GM18951 (cell line): ENCODE measurements around the gene BAHCC1.
A peak's percentile ranks its signal among the peaks of the same experiment; 100 is the strongest.
"Not testable (repeated sequence)": the region's sequence is repeated elsewhere in the genome, so short reads cannot be mapped to it uniquely, and the experiment has no call there.

Experiments
- POLR2A ChIP-seq: IDR thresholded peaks from 4 replicates; pipeline ENCODE4 v1.6.1; 2011; ENCODE audit warnings: mild to moderate bottlenecking; ENCODE audit not compliant: insufficient read length, insufficient read depth; ENCODE audit errors: extremely low read depth
- in situ Hi-C: fragments of 300-500 bp; cut with MboI; formaldehyde crosslinking; loops from one replicate; pipeline ENCODE4 v1.12.0; 2022; ENCODE audit warnings: low sequenced_read_pairs, mixed read lengths, inconsistent platforms; ENCODE audit not compliant: unreplicated experiment

The BAHCC1 gene

DNA sequence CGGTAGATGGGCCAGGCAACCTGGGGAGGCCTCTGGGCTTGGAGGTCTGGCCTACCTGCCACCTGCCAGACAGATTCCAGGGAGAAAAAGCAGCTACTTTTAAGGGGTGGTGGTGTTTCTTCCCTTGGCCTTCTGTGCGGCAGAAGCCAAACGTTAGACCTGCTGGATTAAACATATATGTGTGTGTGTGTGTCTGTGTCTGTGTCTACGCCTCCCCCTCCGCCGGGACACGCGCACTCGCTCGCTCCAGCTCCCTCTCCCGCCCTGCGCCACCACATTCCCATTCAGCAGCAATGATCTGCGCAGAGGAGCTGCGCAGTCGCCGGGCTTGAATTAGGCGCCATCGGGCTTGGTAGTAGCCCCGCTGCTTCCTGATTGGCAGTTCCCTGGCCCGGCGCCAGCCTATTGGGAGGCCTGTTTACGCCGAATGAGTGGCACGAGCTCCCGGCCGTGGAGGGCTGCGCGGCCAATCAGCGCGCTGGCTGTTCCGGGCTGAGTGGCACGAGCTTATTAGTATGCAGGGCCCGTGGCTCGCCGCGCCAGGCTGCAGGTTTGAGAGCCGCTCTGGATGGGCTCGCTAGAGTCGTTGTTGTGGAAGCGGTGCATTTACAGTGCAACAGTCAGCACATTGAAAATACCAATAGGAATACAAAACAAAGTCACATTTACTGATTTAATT lies at the start of gene BAHCC1:
BAHCC1 (plus strand) TSS at position 537 of the 679 bp plus-strand sequence. CDS start 4,283 bp downstream, outside the sequence.
- in situ Hi-C loops = no loop called here

DNA sequence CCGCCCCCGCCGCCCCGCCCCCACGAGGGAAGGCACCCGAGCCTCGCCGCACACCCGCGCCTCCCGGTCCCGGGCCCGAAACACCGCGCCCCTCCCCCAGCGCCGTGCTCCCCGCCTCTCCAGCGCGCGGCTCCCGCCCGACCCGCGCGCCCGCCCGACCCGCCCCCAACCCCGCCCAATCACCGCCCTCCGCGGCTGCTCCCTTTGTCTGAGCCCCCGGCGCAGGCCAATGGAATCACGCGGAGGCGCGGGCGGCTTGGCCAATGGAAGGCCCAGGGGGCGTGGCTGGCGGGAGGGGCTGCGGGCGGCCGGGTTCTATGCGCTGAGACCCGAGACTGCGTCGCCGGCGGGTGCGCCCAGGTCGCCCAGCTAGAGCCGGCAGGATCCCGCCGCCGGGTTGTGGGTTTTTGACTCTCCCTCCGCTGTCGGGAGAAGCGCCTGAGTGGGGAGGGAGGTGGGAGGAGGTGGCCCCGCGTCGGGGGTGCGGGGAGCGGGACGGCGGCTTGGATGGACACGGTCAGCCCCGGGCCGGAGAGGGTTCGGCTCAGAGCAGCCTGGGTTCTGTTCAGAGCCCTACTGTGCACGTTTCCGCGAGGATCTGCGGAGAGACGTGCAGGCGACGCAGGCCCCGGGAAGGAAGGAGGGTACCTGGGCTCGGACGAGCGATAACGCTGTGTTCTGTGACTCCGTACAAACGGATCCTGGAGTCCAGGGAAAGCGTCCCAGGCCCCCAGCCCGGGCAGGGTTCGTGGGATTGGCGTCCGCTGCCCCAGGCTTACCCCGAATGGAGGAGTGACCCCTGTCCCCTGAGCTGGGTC lies 49.0 kb upstream of the BAHCC1 start:
- TF ChIP-seq POLR2A = peak; percentile 33
- in situ Hi-C loops = no loop called here

More for the DNA sequence above, at the start of gene BAHCC1:
- TF ChIP-seq POLR2A = peak; percentile 28

DNA sequence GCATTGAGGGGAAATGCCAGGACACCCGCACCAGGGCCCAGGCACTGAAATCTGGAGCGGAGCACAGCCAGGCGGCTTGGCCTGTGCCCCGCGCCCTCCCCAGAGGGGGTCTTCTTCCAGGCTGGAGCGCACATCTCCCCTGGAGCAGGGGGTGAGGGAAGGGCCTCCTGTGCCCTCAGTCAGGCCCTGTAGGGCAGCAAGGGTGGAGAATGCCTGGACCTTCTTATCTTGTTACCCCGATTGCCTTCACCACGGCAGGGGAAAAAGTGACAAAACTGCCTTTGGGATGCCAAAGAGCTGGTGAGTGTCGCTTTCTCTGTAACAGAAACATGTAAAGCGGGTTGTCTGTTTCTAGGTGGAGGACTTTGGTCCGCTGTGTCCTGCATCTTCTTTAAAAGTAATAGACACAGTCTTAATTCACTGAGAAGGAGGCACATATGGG lies 48.3 kb upstream of the BAHCC1 start:
- in situ Hi-C loops = no loop called here
- no peak for TF ChIP-seq POLR2A

DNA sequence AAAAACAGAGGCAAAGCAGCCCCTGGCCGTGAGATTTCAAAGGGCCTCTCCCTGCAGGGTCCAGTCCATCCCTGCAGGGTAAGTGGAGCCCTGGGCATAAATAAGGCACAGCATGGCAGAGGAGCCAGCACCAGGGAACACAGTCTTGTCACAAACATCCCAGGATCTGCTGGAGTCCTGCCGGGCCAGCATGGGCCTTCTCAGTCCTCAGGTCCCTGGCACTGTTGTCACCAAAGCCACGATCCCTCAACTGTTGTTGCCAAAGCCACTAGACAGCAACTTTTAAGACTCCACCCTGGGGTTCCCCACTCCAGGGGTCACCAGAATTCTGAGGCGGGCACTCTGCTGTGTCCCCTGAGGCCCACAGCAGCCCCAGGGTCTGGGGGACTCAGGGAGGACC lies 47.8 kb upstream of the BAHCC1 start:
- in situ Hi-C loops = no loop called here
- TF ChIP-seq POLR2A = no peak

DNA sequence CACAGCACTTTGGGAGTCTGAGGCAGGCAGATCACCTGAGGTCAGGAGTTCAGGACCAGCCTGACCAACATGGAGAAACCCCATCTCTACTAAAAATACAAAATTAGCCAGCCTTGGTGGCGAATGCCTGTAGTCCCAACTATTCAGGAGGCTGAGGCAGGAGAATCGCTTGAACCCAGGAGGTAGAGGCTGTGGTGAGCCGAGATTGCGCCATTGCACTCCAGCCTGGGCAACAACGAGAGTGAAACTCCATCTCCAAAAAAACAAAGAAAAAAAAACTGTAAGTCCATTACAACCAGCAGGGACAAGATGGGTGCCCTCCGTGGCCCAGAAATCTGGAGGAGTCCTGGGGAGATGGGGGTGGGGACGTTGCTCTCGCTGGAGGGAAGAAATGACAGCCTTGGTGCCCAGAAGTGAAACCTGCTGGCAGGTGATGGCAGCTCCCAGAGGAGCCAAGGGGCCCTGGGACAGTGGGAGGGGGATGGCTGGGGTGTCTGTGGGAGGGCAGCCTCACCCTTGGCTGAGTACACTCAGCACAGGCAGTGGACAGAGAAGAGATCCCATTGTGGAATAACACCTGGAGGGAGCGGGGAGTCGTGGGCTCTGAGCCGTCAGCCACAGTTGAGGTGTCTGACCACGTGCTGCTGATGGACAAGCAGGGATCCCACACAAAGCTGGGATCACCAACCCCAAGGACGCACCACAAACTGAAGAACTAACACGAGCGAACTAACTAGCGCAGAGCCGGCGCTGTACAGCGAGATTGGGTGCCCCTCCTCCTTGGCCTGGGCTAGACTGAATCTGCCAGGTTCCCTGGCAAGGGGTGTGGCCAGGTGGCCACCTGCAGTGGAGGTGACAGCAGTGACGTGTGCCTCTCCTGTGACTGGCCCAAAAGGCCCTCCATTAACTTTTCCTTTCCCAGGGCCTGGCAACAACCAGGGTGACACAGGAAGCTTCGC lies 46.9 kb upstream of the BAHCC1 start:
- in situ Hi-C loops = no loop called here
- no peak for TF ChIP-seq POLR2A

DNA sequence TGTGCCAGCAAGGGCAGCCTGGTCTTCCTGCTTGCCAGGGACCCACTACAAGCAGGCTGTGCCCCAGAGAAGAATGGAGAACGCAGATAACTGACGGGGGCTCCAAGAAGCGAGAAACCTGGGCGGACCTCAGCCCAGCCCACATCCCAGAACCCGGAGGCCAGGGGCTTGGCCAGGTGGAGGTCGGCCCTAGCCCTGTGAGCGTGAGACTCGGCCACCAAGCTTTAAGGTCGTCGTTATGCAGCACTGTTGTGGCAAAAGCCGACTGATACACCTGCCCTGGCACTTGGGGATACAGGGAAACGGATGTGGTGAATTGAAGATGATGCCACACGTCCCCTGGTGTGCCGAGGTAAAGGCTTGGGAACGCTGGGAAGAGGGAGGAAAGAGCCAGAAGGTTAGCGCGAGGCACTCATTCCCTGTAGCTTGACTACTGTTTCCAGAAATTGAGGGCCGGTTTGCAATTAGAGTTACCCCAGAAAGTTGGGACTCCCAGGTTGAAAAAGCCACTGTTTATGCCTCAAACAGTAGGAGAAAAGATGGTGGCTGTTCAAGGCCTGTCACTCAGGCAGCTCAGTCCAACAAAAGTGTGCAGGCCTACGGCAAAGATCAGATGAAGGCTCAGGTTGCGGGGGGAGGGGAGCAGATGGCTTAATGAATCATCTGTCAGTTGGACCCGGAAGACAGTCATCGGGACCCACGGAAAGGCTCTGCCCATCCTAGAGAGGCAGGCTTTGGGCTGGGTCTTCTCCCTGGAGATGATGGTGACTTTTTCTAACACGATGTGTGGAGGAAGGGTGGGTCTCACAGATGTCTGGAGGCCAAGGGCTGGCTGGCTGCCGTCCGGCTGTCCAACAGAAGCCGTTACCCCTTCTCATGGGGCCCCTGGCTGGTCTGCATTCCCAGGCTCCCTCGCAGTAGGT lies 45.6 kb upstream of the BAHCC1 start:
- in situ Hi-C loops = no loop called here
- TF ChIP-seq POLR2A = no peak

DNA sequence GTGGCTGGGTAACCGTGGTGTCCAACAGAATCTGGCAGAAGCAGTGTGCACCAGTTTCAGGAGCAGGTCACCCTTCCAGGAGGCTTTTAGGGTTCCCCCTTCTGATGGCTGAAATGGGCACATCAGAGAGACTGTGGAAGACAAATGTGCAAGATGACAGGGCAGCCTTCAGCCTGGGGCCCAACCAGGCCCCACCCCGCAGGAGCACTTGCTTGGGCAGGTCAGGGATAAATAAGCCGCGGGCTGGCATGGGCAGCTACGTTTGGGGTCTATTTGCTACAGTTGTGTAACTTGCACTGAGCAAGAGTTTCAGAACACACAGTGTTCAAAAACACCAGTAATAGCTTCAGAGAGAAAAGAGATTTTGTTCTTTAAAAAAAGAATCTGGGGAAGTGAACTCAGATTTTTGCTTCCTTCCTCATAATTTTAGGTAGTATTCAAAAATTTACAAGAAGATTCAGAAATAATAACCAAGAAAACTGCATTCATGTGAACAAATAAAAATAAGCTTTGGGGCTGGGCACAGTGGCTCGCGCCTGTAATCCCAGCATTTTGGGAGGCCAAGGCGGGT lies 44.9 kb upstream of the BAHCC1 start:
- TF ChIP-seq POLR2A = no peak
- in situ Hi-C loops = no loop called here

DNA sequence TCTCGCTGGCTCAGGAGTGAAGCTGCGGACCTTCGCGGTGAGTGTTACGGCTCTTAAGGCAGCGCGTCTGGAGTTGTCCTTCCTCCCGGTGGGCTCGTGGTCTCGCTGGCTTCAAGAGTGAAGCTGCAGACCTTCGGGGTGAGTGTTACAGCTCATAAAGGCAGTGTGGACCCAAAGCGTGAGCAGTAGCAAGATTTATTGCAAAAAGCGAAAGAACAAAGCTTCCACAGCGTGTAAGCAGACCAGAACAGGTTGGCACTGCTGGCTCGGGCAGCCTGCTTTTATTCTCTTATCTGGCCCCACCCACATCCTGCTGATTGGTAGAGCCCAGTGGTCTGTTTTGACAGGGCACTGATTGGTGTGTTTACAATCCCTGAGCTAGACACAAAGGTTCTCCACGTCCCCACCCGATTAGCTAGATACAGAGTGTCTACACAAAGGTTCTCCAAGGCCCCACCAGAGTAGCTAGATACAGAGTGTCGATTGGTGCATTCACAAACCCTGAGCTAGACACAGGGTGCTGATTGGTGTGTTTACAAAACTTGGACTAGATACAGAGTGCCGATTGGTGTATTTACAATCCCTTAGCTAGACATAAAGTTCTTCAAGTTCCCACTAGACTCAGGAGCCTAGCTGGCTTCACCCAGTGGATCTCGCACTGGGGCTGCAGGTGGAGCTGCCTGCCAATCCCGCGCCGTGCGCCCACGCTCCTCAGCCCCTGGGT lies 43.8 kb upstream of the BAHCC1 start:
- in situ Hi-C loops = not testable (repeated sequence)

DNA sequence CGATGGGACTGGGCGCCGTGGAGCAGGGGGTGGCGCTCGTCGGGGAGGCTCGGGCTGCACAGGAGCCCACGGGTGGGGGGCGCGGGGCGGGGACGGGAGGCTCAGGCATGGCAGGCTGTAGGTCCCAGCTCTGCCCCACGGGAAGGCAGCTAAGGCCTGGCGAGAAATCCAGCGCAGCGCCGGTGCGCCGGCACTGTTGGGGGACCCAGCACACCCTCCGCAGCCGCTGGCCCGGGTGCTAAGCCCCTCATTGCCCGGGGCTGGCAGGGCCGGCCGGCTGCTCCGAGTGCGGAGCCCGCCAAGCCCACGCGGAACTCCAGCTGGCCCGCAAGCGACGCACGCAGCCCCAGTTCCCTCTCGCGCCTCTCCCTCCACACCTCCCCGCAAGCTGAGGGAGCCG lies 43.2 kb upstream of the BAHCC1 start:
- in situ Hi-C loops = not testable (repeated sequence)

DNA sequence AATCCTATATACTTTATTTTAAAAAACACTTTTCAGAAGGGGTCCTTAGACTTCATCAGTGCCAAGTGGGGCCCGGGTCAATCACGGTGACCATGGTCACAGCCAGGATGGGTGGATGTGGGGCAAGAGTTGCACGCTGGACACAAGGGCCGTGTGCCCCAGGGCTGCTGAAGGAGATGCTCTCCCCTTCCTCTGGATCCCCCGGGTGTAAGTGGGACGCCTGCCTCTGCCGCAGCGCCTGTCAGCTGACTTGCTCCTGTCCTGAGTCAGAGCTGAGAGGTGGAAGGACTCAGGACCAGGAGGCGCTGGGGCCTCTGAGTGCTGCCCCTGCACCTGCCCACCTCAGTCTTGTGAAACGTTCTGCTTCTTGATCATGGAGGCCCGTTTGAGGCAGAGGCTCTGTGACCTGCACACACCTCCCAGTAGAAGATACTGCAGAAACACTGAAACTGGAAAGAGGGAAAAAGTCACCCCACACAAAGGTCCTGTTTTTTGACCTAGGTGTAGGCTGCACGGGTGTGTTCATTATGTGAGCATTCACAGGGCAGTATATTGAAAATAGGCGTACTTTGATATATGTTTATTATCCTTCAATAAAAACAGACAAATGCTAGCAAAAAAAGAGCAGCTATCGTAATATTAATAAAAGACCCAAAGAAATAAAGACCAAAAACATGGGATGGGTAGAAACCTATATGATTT lies 40.9 kb upstream of the BAHCC1 start:
- TF ChIP-seq POLR2A = no peak
- in situ Hi-C loops = no loop called here

DNA sequence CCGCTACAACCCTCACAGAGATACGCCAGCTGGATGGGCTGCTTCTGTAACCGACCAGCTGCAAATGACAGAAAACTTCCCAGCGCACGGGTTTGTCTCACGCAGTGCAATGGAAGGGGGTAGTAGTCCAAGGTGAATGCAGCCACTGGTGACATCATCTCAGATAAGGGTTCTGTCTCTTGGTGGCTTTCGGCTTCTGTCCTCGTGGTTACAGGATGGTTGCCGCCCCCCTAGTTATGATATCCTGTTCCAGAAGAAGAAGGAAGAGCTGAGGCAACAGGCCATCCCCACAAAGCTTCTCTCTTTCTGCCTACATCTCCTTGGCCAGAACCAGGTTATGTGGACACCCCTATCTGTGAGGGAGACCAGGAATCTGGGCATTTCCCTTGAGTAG lies 40.3 kb upstream of the BAHCC1 start:
- in situ Hi-C loops = no loop called here
- TF ChIP-seq POLR2A = no peak
